PC-9 (cell line): ENCODE results near the gene SERINC5. TPM values are rescaled to one million over a fixed set of nuclear protein-coding genes. Genes with fewer than 3 reads are reported as not detected.

Experiments used
- BruUV-seq: library from RNA; stranded (reverse); fragments of 400-500 nt; replicated peaks from 2 replicates; lab custom pipeline; 2021; lab: Mats Ljungman, UMichigan
- CTCF ChIA-PET: fragments of 300-600 bp; sonication (Branson Sonifier 250); formaldehyde crosslinking; loops from one replicate; lab custom pipeline; 2022; ENCODE audit warnings: antibody characterized with exemption; lab: Charles Lee
- POLR2A ChIA-PET: fragments of 300-600 bp; sonication (Branson Sonifier 250); formaldehyde crosslinking; loops from one replicate; lab custom pipeline; 2022; ENCODE audit warnings: antibody characterized with exemption; ENCODE audit not compliant: unreplicated experiment; lab: Charles Lee
- DNase-seq, 2 experiments: peaks; one replicate each; pipeline versions ENCODE4 v3.0.0 to v3.0.0-alpha.2; 2015 to 2022; ENCODE audit warnings: mixed read lengths in 1 of 2
- H2AFZ ChIP-seq: fragments of 200-600 bp; sonication (generic); 2 replicates; pipeline ENCODE4 v1.8.1; 2017; ENCODE audit warnings: antibody characterized with exemption
- H3F3A ChIP-seq: fragments of 200-600 bp; sonication (generic); 2 replicates; pipeline ENCODE4 v1.8.1; 2017; ENCODE audit warnings: antibody characterized with exemption, mild to moderate bottlenecking, low read depth; ENCODE audit not compliant: insufficient read depth
- H3K27ac ChIP-seq: fragments of 200-600 bp; sonication (generic); 2 replicates; pipeline ENCODE4 v1.6.1; 2016; ENCODE audit warnings: mixed run types
- H3K27me3 ChIP-seq: fragments of 200-600 bp; sonication (generic); 2 replicates; pipeline ENCODE4 v1.6.1; 2016; ENCODE audit warnings: low read depth, mixed run types; ENCODE audit not compliant: insufficient read depth
- H3K36me3 ChIP-seq: fragments of 200-600 bp; sonication (generic); 2 replicates; pipeline ENCODE4 v1.6.1; 2016; ENCODE audit warnings: low read depth, mixed run types
- H3K4me1 ChIP-seq: fragments of 200-600 bp; sonication (generic); replicated peaks from 2 replicates; pipeline ENCODE4 v1.6.1; 2016; ENCODE audit warnings: mixed run types; ENCODE audit not compliant: insufficient read depth
- H3K4me2 ChIP-seq: fragments of 200-600 bp; sonication (generic); 2 replicates; pipeline ENCODE4 v1.6.1; 2017; ENCODE audit warnings: mixed run types
- H3K4me3 ChIP-seq: fragments of 200-600 bp; sonication (generic); 2 replicates; pipeline ENCODE4 v1.6.1; 2016; ENCODE audit warnings: mixed run types
- H3K79me2 ChIP-seq: fragments of 200-600 bp; sonication (generic); 2 replicates; pipeline ENCODE4 v1.6.1; 2017; ENCODE audit warnings: low read depth, mixed run types
- H3K9me2 ChIP-seq: fragments of 200-600 bp; sonication (generic); 2 replicates; pipeline ENCODE4 v1.8.1; 2017; ENCODE audit warnings: mild to moderate bottlenecking; ENCODE audit not compliant: insufficient read depth
- H3K9me3 ChIP-seq: fragments of 200-600 bp; sonication (generic); 2 replicates; pipeline ENCODE4 v1.8.1; 2016; ENCODE audit warnings: low read depth; ENCODE audit not compliant: insufficient read depth
- H4K20me1 ChIP-seq: fragments of 200-600 bp; sonication (generic); 2 replicates; pipeline ENCODE4 v1.8.1; 2017; ENCODE audit not compliant: insufficient read depth
- EZH2 ChIP-seq: fragments of 200-600 bp; sonication (generic); IDR thresholded peaks from 2 replicates; pipeline ENCODE4 v1.8.0; 2017; ENCODE audit warnings: antibody characterized with exemption, low read depth
- intact Hi-C: fragments of 100-400 bp; cut with micrococcal nuclease; formaldehyde crosslinking; loops from one replicate; pipeline ENCODE4 v1.10.0; 2022; ENCODE audit not compliant: unreplicated experiment
- total RNA-seq: library from RNA; stranded (reverse); gene quantifications from 2 replicates; pipeline ENCODE4 v1.2.3, GENCODE V29; 2021
- TF ChIP-seq, protein P1 (sequence below): fragments of 200-600 bp; sonication (generic); conservative IDR thresholded peaks from 2 replicates; pipeline ENCODE4 v1.6.1; 2017; ENCODE audit warnings: mixed run types, antibody characterized with exemption, mild to moderate bottlenecking, moderate library complexity

The SERINC5 gene
- total RNA-seq, 1 experiment from 2014 or later, result 68.8 TPM

DNA sequence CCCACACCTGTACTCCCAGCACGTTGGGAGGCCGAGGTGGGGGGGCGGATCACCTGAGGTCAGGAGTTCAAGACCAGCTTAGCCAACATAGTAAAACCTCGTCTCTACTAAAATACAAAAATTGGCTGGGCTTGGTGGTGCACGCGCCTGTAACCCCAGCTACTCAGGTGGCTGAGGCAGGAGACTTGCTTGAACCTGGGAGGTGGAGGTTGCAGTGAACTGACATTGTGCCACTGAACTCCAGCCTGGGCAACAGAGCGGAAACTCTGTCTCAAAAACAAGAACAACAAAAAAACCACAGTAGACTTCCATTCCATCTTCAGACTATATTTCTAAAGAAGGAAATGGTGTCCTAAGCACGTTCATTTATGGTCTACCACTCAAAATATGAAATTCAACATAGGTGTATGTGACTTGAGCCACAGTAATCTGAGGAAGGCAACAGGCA is 14.2 kb upstream of the SERINC5 start:
- H2AFZ ChIP-seq, result no peak overlapping the region
- TF ChIP-seq, protein P1, sequence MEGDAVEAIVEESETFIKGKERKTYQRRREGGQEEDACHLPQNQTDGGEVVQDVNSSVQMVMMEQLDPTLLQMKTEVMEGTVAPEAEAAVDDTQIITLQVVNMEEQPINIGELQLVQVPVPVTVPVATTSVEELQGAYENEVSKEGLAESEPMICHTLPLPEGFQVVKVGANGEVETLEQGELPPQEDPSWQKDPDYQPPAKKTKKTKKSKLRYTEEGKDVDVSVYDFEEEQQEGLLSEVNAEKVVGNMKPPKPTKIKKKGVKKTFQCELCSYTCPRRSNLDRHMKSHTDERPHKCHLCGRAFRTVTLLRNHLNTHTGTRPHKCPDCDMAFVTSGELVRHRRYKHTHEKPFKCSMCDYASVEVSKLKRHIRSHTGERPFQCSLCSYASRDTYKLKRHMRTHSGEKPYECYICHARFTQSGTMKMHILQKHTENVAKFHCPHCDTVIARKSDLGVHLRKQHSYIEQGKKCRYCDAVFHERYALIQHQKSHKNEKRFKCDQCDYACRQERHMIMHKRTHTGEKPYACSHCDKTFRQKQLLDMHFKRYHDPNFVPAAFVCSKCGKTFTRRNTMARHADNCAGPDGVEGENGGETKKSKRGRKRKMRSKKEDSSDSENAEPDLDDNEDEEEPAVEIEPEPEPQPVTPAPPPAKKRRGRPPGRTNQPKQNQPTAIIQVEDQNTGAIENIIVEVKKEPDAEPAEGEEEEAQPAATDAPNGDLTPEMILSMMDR, result no peak
- no peak for TF ChIP-seq EZH2
- no peaks in the 10 kb centered on the region for H3K9me2 ChIP-seq
- H3K4me1 ChIP-seq, result peaks cover 22% of the 10 kb centered on the region
- BruUV-seq, result no TSS peak
- H4K20me1 ChIP-seq, result no peaks in the 10 kb centered on the region
- no peak overlapping the region for H3K4me2 ChIP-seq
- DNase-seq, result no peak
- peaks cover 18% of the 10 kb centered on the region for H3F3A ChIP-seq
- H3K27ac ChIP-seq, result no peak overlapping the region
- no peaks in the 10 kb centered on the region for H3K9me3 ChIP-seq
- H3K27me3 ChIP-seq, result no peaks in the 10 kb centered on the region
- ChIA-PET CTCF (interaction anchor here (1.2 kb wide), 1 partner anchor 178 kb away, joined by 15 read pairs; no protein-coding TSS in a partner anchor), POLR2A (no interaction called here)
- H3K79me2 ChIP-seq, result no peaks in the 10 kb centered on the region
- intact Hi-C loops, result no loop called here
- no peak overlapping the region for H3K4me3 ChIP-seq
- no peaks in the 10 kb centered on the region for H3K36me3 ChIP-seq

DNA sequence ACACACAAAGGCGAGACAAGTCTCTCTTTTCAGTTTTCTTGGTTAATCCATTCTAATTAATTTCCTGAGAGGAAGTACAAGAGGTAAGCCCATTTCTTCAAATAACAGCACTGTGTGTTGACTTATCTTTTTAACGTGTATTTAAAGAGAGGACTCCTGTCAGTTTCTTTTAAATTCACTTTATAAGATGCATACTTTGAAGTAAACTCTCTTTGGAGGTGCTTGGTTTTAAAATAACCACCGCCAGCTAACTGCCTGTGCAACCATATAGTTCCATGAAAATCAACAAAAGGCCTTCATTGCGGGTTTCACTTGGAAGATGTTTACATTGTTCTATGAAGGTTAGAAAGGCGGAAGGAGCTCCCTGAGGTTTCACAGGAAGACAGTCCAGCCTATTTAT is 13.1 kb upstream of the SERINC5 start:
- BruUV-seq, result no TSS peak
- Histone ChIP-seq H2AFZ (no peak overlapping the region), H3K4me2 (no peak overlapping the region)

DNA sequence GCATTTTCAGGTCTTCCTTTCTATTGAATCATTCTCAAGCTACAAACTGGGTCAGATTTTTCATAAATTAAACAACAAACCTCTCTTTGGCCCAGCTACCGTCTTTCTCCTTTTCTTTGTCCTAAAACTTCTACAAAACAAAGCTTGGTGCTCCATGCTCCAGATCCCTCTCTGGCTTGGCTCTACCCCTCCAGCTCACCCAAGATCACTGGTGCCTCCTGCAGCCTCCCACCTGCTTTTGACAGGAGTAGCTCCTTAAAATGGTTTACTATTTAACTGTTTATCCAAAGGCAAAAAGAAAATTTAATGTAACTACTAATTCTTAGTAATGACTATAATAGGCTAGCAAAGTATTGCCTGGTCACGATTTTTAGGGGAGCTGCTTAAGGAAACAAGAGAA is 10.7 kb upstream of the SERINC5 start:
- H3K79me2 ChIP-seq, result no peaks in the 10 kb centered on the region
- TF ChIP-seq, protein P1, result no peak
- peaks cover 22% of the 10 kb centered on the region for H3K4me1 ChIP-seq
- H3F3A ChIP-seq, result peaks cover 24% of the 10 kb centered on the region
- peak overlapping the region; percentile 55; the same call in 1 of the 2 replicates for H3K4me2 ChIP-seq
- no peaks in the 10 kb centered on the region for H3K27me3 ChIP-seq
- peak overlapping the region; percentile 39 for H3K27ac ChIP-seq
- no TSS peak for BruUV-seq
- intact Hi-C loops, result no loop called here
- no peaks in the 10 kb centered on the region for H3K36me3 ChIP-seq
- DNase-seq, result no peak
- no peaks in the 10 kb centered on the region for H3K9me2 ChIP-seq
- H3K9me3 ChIP-seq, result no peaks in the 10 kb centered on the region
- CTCF ChIA-PET, result no interaction called here
- H2AFZ ChIP-seq, result no peak overlapping the region
- H3K4me3 ChIP-seq, result no peak overlapping the region
- H4K20me1 ChIP-seq, result no peaks in the 10 kb centered on the region
- POLR2A ChIA-PET, result interaction anchor here (1.1 kb wide), 1 partner anchor 9 kb away, joined by 4 read pairs; no protein-coding TSS in a partner anchor

More for the DNA sequence above, 13.1 kb upstream of the SERINC5 start:
- Histone ChIP-seq H3K27ac (no peak overlapping the region), H3K4me3 (no peak overlapping the region), H3K27me3 (no peaks in the 10 kb centered on the region), H3K79me2 (no peaks in the 10 kb centered on the region), H3K9me2 (no peaks in the 10 kb centered on the region), H3K36me3 (no peaks in the 10 kb centered on the region), H3F3A (peaks cover 24% of the 10 kb centered on the region), H3K4me1 (peaks cover 22% of the 10 kb centered on the region), H3K9me3 (no peaks in the 10 kb centered on the region), H4K20me1 (no peaks in the 10 kb centered on the region)
- CTCF ChIA-PET, result no interaction called here
- intact Hi-C loops, result no loop called here
- no peak for DNase-seq
- POLR2A ChIA-PET, result interaction anchor here (0.7 kb wide), 1 partner anchor 11 kb away, joined by 3 read pairs; no protein-coding TSS in a partner anchor
- TF ChIP-seq, protein P1, result no peak
- TF ChIP-seq EZH2, result no peak
